GM18861 (cell line): ENCODE measurements around the gene MRPL17.

Experiments used
- ATAC-seq: cut with Tn5 transposase; IDR thresholded peaks from one replicate; pipeline ENCODE4 v1.9.1; 2021; ENCODE audit not compliant: unreplicated experiment

Gene MRPL17

GRCh38 chr11:6634534-6634933 lies 48.6 kb downstream of the MRPL17 start:
- ATAC-seq = no peak

- ATAC-seq = no peak
Measured at GRCh38 chr11:6633422-6634408, 49.4 kb downstream of the MRPL17 start.

- no peak for ATAC-seq
Measured at GRCh38 chr11:6632116-6633073, 50.7 kb downstream of the MRPL17 start.

- no peak for ATAC-seq
Measured at GRCh38 chr11:6631361-6631890, 51.7 kb downstream of the MRPL17 start.

- no peak for ATAC-seq
Measured at GRCh38 chr11:6630632-6631291, 52.4 kb downstream of the MRPL17 start.
